Mammary epithelial cell (primary cell): ENCODE results near the gene ADRB2.

ENCODE experiments used
- CTCF ChIP-seq, 2 donors: IDR thresholded peaks in 1 of 2; conservative IDR thresholded peaks in 1 of 2; 2 replicates each; pipeline ENCODE4 v1.5.1; 2011 to 2012; ENCODE audit warnings: inconsistent platforms in 2 of 2, low read length in 2 of 2, mild to moderate bottlenecking in 2 of 2, control low read depth in 1 of 2, low read depth in 1 of 2; ENCODE audit not compliant: insufficient read depth in 1 of 2; ENCODE audit errors: extremely low read depth in 1 of 2
- EZH2 ChIP-seq: IDR thresholded peaks from 2 replicates; pipeline ENCODE4 v1.6.1; 2012; ENCODE audit warnings: low read length, inconsistent platforms, borderline replicate concordance

GRCh38 chr5:148859703-148860102, 33.3 kb downstream of the ADRB2 start:
- no peak for TF ChIP-seq CTCF (conservative IDR thresholded peaks at IDR 0.05 in 1 of 2, IDR thresholded peaks at IDR 0.05 in 1 of 2; ENCODE audit: extremely low read depth in 1 of 2, insufficient read depth in 1 of 2, low read depth in 1 of 2, low read length in 2 of 2)
- no peak for TF ChIP-seq EZH2
